GM12872 (cell line): ENCODE data around the gene CDCA3.

Experiments used
- TF ChIP-seq, protein P1 (sequence below): IDR thresholded peaks from 3 replicates; pipeline ENCODE4 v1.5.1; 2011; ENCODE audit warnings: low read depth, mild to moderate bottlenecking, low read length, moderate library complexity; ENCODE audit not compliant: insufficient read depth

CDCA3 gene

DNA sequence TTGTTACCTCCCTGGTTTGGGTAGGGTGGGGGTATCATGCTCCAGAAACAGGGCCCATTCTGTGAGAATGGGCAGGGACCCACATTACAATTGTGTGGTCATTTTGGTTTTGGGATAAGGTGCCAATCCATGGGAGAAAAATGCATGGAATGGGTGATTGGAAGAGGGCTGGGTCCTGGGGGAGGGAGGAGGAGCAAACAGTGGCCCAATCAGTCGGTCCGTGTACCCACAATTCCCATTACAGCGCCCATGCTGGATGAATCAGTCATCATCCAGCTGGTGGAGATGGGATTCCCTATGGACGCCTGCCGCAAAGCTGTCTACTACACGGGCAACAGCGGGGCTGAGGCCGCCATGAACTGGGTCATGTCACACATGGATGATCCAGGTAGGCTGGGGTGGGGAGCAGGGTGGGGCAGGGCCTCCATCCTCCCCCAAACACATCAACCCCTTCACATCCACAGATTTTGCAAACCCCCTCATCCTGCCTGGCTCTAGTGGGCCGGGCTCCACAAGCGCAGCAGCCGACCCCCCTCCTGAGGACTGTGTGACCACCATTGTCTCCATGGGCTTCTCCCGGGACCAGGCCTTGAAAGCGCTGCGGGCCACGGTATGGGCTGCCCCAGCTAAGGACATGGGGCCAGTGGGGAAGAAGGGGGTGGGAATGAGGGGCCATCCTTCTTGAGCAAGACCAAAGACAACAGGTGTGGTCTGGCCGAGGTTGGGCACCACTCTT is 12.7 kb upstream of the CDCA3 start:
- TF ChIP-seq, protein P1, sequence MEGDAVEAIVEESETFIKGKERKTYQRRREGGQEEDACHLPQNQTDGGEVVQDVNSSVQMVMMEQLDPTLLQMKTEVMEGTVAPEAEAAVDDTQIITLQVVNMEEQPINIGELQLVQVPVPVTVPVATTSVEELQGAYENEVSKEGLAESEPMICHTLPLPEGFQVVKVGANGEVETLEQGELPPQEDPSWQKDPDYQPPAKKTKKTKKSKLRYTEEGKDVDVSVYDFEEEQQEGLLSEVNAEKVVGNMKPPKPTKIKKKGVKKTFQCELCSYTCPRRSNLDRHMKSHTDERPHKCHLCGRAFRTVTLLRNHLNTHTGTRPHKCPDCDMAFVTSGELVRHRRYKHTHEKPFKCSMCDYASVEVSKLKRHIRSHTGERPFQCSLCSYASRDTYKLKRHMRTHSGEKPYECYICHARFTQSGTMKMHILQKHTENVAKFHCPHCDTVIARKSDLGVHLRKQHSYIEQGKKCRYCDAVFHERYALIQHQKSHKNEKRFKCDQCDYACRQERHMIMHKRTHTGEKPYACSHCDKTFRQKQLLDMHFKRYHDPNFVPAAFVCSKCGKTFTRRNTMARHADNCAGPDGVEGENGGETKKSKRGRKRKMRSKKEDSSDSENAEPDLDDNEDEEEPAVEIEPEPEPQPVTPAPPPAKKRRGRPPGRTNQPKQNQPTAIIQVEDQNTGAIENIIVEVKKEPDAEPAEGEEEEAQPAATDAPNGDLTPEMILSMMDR, result no peak

DNA sequence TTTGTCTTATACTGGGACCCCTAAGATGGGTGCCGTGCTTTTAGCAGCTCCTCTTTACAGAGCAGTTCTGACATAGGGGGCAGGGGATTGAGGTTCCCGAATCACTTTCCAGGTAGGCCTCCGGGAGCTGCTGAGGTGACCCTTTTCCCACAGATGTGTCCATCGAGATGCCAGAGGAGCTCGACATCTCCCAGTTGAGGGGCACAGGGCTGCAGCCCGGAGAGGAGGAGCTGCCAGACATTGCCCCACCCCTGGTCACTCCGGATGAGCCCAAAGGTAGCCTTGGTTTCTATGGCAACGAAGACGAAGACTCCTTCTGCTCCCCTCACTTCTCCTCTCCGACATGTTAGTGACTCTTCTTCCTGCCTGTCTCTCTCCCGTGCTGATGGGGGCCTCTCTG is 11.9 kb upstream of the CDCA3 start:
- TF ChIP-seq, protein P1, result no peak

DNA sequence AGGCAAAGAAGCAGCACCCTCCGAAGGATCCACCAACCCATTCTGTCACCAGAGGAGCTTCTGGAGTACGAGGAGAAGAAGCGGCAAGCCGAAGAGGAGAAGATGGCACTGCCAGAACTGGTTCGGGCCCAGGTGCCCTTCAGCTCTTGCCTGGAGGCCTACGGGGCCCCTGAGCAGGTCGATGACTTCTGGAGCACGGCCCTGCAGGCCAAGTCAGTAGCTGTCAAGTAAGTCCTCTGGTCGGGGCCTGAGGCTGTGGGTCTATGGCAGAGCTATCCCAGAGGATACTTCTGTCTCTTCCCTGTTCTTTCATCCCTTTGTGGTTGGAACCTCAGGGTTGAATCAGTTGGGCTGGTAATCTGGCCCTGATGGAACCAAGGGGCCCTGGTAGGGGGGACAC is 10.3 kb upstream of the CDCA3 start:
- TF ChIP-seq, protein P1, result no peak

DNA sequence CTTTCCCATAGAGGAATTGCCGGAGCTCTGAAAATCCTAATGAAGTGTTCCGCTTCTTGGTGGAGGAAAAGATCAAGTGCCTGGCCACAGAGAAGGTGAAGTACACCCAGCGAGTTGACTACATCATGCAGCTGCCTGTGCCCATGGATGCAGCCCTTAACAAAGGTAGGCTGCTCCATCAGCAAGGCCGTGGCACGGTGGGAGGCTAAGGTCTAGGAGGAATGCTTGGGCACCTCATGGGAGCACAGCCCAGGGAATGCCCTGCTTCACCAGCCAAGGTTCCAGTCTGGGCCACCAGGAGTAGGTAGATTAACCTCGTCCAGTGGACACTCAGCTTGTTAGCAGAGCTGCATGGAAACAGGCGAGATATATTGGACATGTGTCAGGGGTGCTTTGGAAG is 9.9 kb upstream of the CDCA3 start:
- TF ChIP-seq, protein P1, result no peak

DNA sequence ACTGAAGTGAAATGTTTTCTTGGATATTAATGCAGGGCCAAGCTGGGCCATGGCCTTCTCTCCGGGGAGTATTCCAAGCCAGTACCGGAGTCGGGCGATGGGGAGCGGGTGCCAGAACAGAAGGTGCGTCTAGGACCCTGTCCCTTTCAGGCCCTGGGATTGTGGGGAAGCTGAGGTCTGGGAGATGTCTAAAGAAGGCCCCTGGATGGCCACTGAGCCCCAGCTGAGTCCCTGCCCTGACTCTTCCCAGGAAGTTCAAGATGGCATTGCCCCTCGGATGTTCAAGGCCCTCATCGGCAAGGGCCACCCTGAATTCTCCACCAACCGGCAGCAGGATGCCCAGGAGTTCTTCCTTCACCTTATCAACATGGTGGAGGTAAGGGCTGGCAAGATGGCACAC is 9.0 kb upstream of the CDCA3 start:
- TF ChIP-seq, protein P1, result no peak

DNA sequence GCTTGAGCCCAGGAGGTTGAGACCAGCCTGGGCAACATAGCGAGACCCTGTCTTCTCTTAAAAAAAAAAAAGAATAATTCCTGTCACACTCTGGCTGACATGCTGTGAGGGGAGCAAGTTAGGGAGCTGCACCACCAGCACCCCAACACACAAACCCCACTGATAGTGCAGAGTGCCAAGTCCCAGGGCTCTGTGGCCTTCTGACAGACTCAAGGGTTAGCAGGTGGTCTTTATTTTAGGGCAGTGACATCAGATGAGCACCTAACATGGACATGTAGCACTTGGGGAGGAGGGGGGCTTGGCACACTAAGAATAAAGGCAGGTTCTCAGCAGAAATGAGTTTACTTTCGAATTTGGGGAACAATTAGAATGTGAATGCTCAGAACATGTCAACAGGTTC is 7.7 kb upstream of the CDCA3 start:
- TF ChIP-seq, protein P1, result no peak

DNA sequence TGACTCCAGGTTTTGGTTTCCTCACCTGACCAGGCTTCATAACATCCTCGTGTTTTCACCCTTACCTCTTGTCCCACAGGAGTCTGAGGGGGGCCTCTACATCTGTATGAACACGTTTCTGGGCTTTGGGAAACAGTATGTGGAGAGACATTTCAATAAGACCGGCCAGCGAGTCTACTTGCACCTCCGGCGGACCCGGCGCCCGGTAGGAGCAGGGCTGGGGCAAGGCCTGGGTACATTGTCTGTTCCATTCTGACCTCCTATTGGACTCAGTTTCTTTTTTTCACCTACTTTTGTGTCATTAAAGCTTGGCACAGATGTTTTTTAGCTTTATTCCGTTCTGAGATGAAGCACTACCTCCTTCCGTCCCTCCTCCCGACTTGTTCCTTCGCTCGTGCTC is 4.2 kb upstream of the CDCA3 start:
- TF ChIP-seq, protein P1, result no peak
